ENCODE results near the gene RWDD2A.

DNA sequence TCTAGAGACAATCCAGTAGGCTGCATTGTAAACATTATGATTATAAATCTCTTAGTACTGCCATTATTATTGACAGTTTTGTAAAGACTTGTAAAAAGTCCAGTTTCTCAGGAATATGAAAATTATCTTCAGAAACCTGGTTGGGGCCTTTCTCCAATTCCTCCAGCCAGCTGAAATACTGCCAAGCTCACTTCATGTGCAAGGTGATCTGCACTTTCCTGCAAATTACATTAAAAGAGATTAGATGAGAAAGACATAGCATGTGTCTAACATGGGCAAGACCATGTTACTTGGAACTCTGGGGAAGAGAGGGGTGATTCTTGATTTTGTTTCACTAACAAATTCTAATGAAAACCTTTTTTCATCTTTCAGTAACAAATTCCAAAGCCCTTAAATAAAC is 24.1 kb upstream of the RWDD2A start:
- no peak for TF ChIP-seq CTCF (IDR thresholded peaks at IDR 0.05)
- no peak for TF ChIP-seq POLR2A (IDR thresholded peaks at IDR 0.05)

Data from lower leg skin (tissue), 3 donors.